HG03342 (cell line): ENCODE measurements around the gene ANKRD65.
"Not testable (repeated sequence)": the region's sequence is repeated elsewhere in the genome, so short reads cannot be mapped to it uniquely, and the experiment has no call there.

Source experiments
- ATAC-seq: cut with Tn5 transposase; IDR thresholded peaks from one replicate; pipeline ENCODE4 v1.9.1; 2021; ENCODE audit warnings: mild to moderate bottlenecking, moderate library complexity; ENCODE audit not compliant: unreplicated experiment

The ANKRD65 gene

GRCh38 chr1:1430992-1431844, 10.1 kb upstream of the ANKRD65 start:
- ATAC-seq, result no peak

- ATAC-seq, result no peak
Measured at GRCh38 chr1:1430114-1430982, 9.3 kb upstream of the ANKRD65 start.

- no peak for ATAC-seq
Measured at GRCh38 chr1:1429671-1430073, 8.6 kb upstream of the ANKRD65 start.

- ATAC-seq, result not testable (repeated sequence)
Measured at GRCh38 chr1:1428967-1429366, 7.9 kb upstream of the ANKRD65 start.

GRCh38 chr1:1428174-1428573, 7.1 kb upstream of the ANKRD65 start:
- no peak for ATAC-seq

- no peak for ATAC-seq
Measured at GRCh38 chr1:1427820-1428148, 6.7 kb upstream of the ANKRD65 start.

GRCh38 chr1:1427106-1427819, 6.2 kb upstream of the ANKRD65 start:
- ATAC-seq, result no peak

GRCh38 chr1:1426496-1427105, 5.5 kb upstream of the ANKRD65 start:
- no peak for ATAC-seq

- no peak for ATAC-seq
Measured at GRCh38 chr1:1425753-1426495, 4.8 kb upstream of the ANKRD65 start.

GRCh38 chr1:1425426-1425752, 4.3 kb upstream of the ANKRD65 start:
- ATAC-seq, result no peak

GRCh38 chr1:1424707-1425106, 3.6 kb upstream of the ANKRD65 start:
- no peak for ATAC-seq

GRCh38 chr1:1423245-1423597, 2.1 kb upstream of the ANKRD65 start:
- no peak for ATAC-seq

- no peak for ATAC-seq
Measured at GRCh38 chr1:1422465-1423244, 1.6 kb upstream of the ANKRD65 start.

GRCh38 chr1:1421907-1422464, 910 bp upstream of the ANKRD65 start:
- ATAC-seq, result no peak

GRCh38 chr1:1420654-1421141, 378 bp downstream of the ANKRD65 start:
- ATAC-seq, result no peak

- ATAC-seq, result no peak
Measured at GRCh38 chr1:1419813-1420653, 1.0 kb downstream of the ANKRD65 start.

- ATAC-seq, result no peak
Measured at GRCh38 chr1:1419363-1419812, 1.7 kb downstream of the ANKRD65 start.
